SH-SY5Y (cell line): Measurements from ENCODE around the gene CFAP20DC.

Source experiments
- GATA2 ChIP-seq: IDR thresholded peaks from 2 replicates; pipeline ENCODE4 v1.6.1; 2011; ENCODE audit warnings: mild to moderate bottlenecking, low read depth, low read length
- GATA3 ChIP-seq: IDR thresholded peaks from 2 replicates; pipeline ENCODE4 v1.6.1; 2011; ENCODE audit warnings: low read depth, mild to moderate bottlenecking, low read length, moderate library complexity

CFAP20DC gene

GRCh38 chr3:58874248-58874741, 175.5 kb downstream of the CFAP20DC start:
- TF ChIP-seq GATA2: no peak

DNA sequence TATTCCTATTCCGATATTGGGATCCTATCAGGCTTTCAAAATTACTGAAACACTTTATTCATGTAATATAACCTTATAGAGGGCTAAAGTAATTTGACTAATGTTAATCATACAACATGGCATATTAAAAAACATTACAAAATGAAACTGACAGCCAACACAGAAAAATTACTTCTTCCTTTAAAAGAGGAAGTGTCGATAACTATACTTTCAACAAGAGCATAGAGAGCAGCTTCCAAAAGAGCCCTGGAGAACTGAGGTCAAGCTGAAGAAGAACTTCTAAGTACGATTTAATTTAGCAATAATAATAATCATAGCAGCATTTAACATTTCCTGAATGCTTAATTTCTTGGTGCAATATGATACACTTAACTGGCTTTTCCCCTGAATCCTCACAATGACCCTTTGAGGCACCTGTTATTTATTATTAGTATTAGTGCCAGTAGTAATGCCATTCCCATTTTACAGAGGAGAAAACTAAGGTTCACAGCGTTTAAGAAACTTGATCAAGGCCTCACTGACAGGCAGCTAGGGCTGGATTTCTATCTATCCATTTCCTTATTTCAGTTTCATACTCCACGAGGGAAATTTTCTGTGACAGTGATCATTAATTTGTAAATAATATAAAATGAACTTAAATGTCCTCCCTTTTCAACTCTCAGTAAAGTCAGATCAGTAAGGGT, 181.6 kb downstream of the CFAP20DC start:
- no peak for TF ChIP-seq GATA2
- TF ChIP-seq GATA3: no peak

DNA sequence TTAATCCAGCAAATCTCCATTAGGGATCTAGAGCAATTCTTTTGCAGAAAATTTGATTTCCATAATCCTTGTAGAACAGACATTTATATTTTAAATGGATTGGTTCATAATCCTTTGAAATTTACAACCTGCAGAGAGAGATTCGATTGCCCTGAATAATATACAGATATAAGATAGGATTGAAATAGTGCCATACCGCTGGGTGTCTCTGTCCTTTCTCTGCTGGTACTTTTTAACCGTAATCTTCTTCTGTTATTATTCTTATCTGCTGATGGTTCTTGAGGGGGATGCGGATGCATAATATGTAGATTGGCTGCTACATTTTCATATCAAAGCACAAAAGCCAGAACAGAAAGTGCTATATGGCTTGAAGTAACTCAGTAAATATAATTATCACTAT, 182.2 kb downstream of the CFAP20DC start:
- TF ChIP-seq GATA2 (no peak), GATA3 (no peak)

DNA sequence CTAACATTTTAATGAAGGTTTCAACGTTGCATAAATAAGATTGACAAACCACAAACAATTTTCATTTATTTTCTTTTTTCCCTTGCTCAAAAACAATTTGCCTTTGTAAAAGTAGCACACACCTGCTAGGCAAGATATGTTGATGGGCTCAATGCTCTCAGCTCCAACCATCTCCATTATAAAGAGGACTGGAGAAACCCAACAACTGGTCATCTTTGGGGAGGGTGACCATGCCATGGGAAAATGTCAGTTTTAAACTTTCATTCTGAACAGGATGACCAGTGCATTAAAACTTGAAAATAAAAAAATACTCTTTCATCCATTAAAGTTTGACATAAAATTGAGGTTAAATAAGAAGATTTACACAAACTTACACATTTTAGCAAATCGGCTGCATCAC, 183.7 kb downstream of the CFAP20DC start:
- no peak for TF ChIP-seq GATA2
- no peak for TF ChIP-seq GATA3

DNA sequence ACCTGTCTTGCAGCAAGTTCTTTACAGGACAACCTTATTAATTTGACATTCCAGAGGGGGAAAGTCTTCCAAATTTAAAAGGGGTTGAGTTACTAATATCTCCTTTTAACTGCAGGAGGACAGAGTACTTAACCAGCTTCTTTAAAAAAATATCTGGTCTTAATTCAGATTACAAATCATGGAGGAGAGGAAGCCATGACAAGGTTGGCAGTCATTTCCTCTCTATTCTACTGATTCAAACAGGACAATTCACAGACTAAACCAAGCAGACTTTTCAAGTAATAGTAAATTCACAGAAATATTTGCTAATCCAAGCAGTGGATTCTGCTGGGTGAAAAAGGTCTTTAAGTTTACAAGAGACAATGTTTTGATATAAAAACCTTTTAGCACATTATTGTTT, 185.3 kb downstream of the CFAP20DC start:
- TF ChIP-seq GATA2 (no peak), GATA3 (no peak)

GRCh38 chr3:58863206-58863605, 186.6 kb downstream of the CFAP20DC start:
- TF ChIP-seq GATA2 (no peak), GATA3 (no peak)

DNA sequence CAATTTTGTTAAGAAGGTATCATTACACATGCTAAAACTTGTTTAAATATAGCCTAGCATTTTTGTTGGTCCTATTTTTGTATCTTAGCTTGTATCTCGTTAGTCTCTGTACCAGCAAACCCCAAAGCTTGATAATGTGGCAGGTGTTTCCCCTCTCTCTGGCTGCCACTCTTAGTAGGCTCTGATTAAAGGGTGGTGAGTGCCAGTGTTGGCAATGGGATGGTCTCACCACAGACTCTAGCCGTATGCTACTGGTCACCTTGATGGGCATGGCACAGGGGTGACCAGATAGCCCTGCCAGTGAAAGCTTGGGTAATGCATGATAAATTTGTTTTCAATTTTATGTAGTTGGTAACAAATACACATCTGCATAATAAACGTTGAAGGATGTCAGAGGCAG, 188.3 kb downstream of the CFAP20DC start:
- TF ChIP-seq GATA2: no peak
- TF ChIP-seq GATA3: no peak

- no peak for TF ChIP-seq GATA3
- TF ChIP-seq GATA2: no peak
Measured at GRCh38 chr3:58858126-58858525, 191.7 kb downstream of the CFAP20DC start.

DNA sequence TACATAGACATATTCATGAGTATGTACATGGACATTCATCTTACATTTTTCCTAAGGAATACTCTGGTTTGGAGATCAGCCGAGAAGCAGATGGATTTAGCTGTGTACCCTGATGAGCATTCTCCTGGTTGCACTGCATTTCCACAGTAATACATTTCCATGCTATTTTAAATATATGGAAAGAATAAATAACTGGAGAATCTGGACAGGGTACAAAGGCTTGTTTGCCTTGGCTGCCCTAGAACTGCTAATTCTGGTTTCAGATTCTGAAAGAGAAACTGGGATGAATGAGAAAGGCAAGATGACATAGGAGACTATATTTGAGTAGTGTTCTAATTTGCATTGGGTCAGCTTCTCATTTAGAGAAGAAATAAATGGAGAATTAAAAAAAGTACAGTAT, 192.4 kb downstream of the CFAP20DC start:
- no peak for TF ChIP-seq GATA3
- TF ChIP-seq GATA2: no peak

DNA sequence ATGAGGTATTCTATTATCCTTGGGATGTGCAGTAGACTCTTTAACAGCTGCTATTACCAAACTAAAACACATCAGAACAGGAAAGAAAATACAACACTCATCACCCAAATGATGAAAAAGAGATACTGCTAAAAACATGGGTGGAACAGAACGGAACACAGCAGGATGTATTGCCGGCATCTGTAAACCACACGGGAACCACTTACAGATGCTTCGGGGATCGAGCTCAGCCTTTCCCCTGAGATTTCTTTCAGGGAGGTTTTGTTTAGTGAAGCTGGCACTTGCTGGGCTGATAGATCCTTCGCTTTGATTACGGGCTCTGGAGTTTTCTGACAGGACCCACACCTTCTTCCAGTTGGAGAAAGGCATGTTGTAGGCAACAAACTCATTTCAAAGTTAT, 201.0 kb downstream of the CFAP20DC start:
- TF ChIP-seq GATA2 (no peak), GATA3 (no peak)

DNA sequence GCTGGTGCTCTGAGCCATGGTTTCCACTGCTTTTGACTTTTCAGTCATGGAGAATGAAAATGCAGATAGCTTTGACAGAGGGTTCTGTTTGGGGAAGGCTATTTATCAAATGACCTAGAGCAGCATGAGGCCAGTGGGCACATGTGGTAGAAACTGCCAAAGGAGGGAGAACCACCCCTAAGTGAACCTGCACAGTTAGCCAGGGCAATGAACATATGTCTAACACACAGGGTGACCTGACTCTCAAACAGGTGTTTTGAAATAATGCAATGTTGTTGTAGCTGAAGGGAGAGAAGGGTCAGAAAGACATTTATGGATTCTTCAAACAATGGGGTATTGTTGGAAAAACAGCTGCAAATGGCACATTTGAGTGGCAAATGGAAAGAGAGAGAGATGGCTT, 208.9 kb downstream of the CFAP20DC start:
- no peak for TF ChIP-seq GATA2
- TF ChIP-seq GATA3: no peak

DNA sequence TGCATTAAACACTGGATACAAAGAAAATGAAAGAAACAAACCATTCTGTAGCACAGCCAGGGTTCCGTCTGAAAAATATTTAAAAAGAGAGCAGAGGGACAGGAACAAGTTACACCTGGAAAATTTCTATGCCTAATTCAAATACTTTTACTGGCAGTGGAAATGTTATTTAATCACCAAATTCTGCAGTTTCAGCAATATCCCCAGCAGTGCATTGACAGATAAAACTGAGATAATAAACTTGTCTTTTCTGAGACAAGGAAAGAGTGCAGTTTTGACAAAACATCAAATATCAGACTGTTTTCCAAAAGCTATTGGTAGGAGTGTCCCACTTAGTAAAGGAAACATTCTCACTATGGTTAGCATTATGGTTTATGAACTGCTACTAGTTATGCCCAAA, 209.9 kb downstream of the CFAP20DC start:
- TF ChIP-seq GATA2 (no peak), GATA3 (no peak)

- TF ChIP-seq GATA2: no peak
- no peak for TF ChIP-seq GATA3
Measured at GRCh38 chr3:58839187-58839586, 210.6 kb downstream of the CFAP20DC start.

GRCh38 chr3:58837856-58838255, 212.0 kb downstream of the CFAP20DC start:
- TF ChIP-seq GATA2 (no peak), GATA3 (no peak)

DNA sequence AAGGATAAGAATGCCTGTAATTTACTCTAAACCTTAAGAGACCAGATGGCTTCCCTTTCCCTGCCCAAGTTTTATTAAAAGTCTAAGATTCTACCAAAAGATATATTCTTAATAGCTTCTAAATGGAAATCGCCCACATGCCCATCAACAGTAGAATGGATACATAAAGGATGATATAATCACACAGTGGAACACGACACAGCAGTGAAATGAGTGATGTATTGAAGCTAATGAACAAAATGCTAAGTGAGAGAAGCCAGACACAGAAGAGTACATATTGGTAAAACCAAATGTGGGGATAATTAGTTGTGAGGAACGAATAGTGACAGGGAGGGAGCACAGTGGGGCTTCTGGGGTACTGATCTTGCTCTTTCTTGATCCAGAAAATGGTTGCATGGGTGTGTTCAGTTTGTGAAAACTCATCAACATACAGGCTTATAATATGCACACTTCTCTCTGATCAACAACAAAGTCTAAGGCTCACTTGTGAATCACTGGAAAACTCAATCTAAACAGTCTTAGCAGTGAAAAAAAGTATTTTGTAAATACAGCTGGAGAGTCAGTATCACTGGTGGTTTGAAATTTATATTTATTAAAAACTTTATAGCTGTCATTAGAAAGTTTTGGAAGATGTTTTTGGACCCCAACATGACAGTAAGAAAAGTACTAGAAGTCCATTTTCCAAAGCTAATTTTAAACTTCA, 212.5 kb downstream of the CFAP20DC start:
- TF ChIP-seq GATA2: no peak
- TF ChIP-seq GATA3: no peak
